OCI-LY7 (cell line): ENCODE results near the gene ZMYND15.
"Not testable (repeated sequence)": the region's sequence is repeated elsewhere in the genome, so short reads cannot be mapped to it uniquely, and the experiment has no call there.

Experiments
- EZH2phosphoT487 ChIP-seq: fragments of 200-600 bp; sonication (generic); IDR thresholded peaks from 2 replicates; pipeline ENCODE4 v1.6.1; 2018; ENCODE audit warnings: low read depth, borderline replicate concordance, mild to moderate bottlenecking, mixed run types, antibody characterized with exemption, low read length, moderate library complexity, mixed read lengths
- TF ChIP-seq, protein P1 (sequence below): fragments of 200-600 bp; sonication (generic); conservative IDR thresholded peaks from 2 replicates; pipeline ENCODE4 v1.5.1; 2014; ENCODE audit warnings: mild to moderate bottlenecking, antibody characterized with exemption, low read length, moderate library complexity, mixed read lengths

DNA sequence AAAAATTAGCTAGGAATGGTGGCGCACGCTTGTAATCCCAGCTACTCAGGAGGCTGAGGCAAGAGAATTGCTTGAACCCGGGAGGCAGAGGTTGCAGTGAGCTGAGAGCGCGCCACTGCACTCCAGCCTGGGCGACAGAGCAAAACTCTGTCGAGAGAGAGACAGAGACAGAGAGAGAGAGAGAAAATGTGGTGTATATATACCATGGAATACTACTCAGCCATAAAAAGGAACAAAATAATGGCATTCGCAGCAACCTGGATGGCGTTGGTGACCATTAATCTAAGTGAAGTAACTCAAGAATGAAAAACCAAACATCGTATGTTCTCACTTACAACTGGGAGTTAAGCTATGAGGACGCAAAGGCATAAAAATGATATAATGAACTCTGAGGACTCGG lies 49.8 kb upstream of the ZMYND15 start:
- TF ChIP-seq, protein P1, sequence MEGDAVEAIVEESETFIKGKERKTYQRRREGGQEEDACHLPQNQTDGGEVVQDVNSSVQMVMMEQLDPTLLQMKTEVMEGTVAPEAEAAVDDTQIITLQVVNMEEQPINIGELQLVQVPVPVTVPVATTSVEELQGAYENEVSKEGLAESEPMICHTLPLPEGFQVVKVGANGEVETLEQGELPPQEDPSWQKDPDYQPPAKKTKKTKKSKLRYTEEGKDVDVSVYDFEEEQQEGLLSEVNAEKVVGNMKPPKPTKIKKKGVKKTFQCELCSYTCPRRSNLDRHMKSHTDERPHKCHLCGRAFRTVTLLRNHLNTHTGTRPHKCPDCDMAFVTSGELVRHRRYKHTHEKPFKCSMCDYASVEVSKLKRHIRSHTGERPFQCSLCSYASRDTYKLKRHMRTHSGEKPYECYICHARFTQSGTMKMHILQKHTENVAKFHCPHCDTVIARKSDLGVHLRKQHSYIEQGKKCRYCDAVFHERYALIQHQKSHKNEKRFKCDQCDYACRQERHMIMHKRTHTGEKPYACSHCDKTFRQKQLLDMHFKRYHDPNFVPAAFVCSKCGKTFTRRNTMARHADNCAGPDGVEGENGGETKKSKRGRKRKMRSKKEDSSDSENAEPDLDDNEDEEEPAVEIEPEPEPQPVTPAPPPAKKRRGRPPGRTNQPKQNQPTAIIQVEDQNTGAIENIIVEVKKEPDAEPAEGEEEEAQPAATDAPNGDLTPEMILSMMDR: not testable (repeated sequence)
- not testable (repeated sequence) for TF ChIP-seq EZH2phosphoT487
